B cell (primary cell): Measurements from ENCODE around the gene ITLN2.

Experiments
- CTCF ChIP-seq: fragments of 200-600 bp; IDR thresholded peaks from one replicate; pipeline ENCODE4 v1.8.0; 2022; ENCODE audit warnings: antibody characterized with exemption, mild to moderate bottlenecking
- EZH2 ChIP-seq: IDR thresholded peaks from 2 replicates; pipeline ENCODE4 v1.6.1; 2012; ENCODE audit warnings: borderline replicate concordance, low read depth, mild to moderate bottlenecking, moderate library complexity, low read length; ENCODE audit not compliant: insufficient read depth, poor library complexity, severe bottlenecking

DNA sequence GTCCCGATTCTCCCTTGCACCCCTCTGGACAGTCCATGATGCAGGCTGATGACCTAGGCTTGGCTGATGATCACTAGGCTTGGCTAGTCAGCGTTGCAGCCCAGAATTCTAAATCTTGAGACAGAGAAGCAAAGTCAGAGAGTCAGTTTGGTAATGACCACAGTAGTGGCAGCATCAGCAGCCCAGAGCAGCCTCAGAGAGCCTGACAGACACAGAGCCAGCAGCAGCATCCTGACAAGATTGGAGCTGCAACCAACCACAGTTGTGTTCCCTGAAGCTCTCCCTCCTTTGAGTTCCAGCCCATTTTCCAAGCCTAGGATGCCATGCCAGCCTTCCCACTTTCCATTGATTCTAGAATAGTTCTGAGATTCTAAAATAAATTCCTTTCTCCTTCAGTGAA lies 52.8 kb downstream of the ITLN2 start:
- TF ChIP-seq CTCF (no peak), EZH2 (no peak)
